Measurements from ENCODE around the gene ST7.

GRCh38 chr7:116952635-116953371, 498 bp upstream of the ST7 start:
- no peak for TF ChIP-seq CTCF (IDR thresholded peaks at IDR 0.05; ENCODE audit: extremely low read depth in 1 of 2, insufficient read depth in 1 of 2, low read depth in 1 of 2, low read length in 2 of 2)
- TF ChIP-seq EZH2 (IDR thresholded peaks at IDR 0.05; ENCODE audit: borderline replicate concordance, low read depth, low read length, severe bottlenecking): no peak
- no peak for TF ChIP-seq POLR2A (IDR thresholded peaks at IDR 0.05; ENCODE audit: low read depth, low read length)

Data from endothelial cell of umbilical vein (primary cell).